Measurements from ENCODE around the gene FOXL3. TPM values are rescaled to one million over a fixed set of nuclear protein-coding genes. Genes with fewer than 3 reads are reported as not detected.
"Not testable (repeated sequence)": the region's sequence is repeated elsewhere in the genome, so short reads cannot be mapped to it uniquely, and the experiment has no call there.

The FOXL3 gene
- total RNA-seq, 1 experiment from 2014 or later: not detected

- H3K4me1 ChIP-seq (ENCODE audit: control insufficient read depth in 1 of 2, insufficient read depth in 2 of 2, low read length in 2 of 2); H2AFZ ChIP-seq (ENCODE audit: low read depth, low read length, poor library complexity, severe bottlenecking); H3K4me3 ChIP-seq (replicated peaks in 1 of 2; ENCODE audit: low read depth in 1 of 2, low read length in 2 of 2); H4K20me1 ChIP-seq (ENCODE audit: insufficient read depth); H3K9ac ChIP-seq (ENCODE audit: low read length); H3K36me3 ChIP-seq (ENCODE audit: control insufficient read depth in 1 of 2, insufficient read depth in 2 of 2, low read length in 2 of 2); POLR2A ChIA-PET; intact Hi-C loops (cut with micrococcal nuclease); RAD21 ChIA-PET (ENCODE audit: low non-redundant PET in 1 of 2, low total read pairs in 2 of 2, uncharacterized antibody in 2 of 2, unreplicated experiment in 2 of 2); H3K4me2 ChIP-seq (ENCODE audit: low read length); H3K27me3 ChIP-seq (ENCODE audit: insufficient read depth, low read length); DNase-seq (ENCODE audit: low read depth, low spot score); BruUV-seq (replicated peaks); H3K27ac ChIP-seq (ENCODE audit: low read depth, low read length); ATAC-seq; CTCF ChIA-PET; H3K79me2 ChIP-seq (ENCODE audit: insufficient read depth, low read length); H3K9me2 ChIP-seq (ENCODE audit: insufficient read depth): not testable (repeated sequence)
- peak; percentile 48 to 90 (median 52) for TF ChIP-seq CTCF (IDR thresholded peaks at IDR 0.05 in 2 of 3, conservative IDR thresholded peaks at IDR 0.05 in 1 of 3; ENCODE audit: borderline replicate concordance in 1 of 3, insufficient read depth in 1 of 3, low read depth in 2 of 3, low read length in 2 of 3)
- H3K9me3 ChIP-seq (ENCODE audit: control insufficient read depth in 1 of 2, insufficient read depth in 1 of 2, low read depth in 1 of 2, low read length in 2 of 2): peaks cover 23 to 31% of the 10 kb centered on the region in 2 experiments; a peak in 2 of 4 replicates
These were observed 27.2 kb upstream of the FOXL3 start for GRCh38 chr7:262631-263311.

GRCh38 chr7:263483-264351 is 26.3 kb upstream of the FOXL3 start:
- H3K9me2 ChIP-seq (ENCODE audit: insufficient read depth); H3K4me1 ChIP-seq (ENCODE audit: control insufficient read depth in 1 of 2, insufficient read depth in 2 of 2, low read length in 2 of 2); RAD21 ChIA-PET (ENCODE audit: low non-redundant PET in 1 of 2, low total read pairs in 2 of 2, uncharacterized antibody in 2 of 2, unreplicated experiment in 2 of 2); H3K4me3 ChIP-seq (replicated peaks in 1 of 2; ENCODE audit: low read depth in 1 of 2, low read length in 2 of 2); H3K4me2 ChIP-seq (ENCODE audit: low read length); H3K36me3 ChIP-seq (ENCODE audit: control insufficient read depth in 1 of 2, insufficient read depth in 2 of 2, low read length in 2 of 2); H3K27me3 ChIP-seq (ENCODE audit: insufficient read depth, low read length); ATAC-seq; H2AFZ ChIP-seq (ENCODE audit: low read depth, low read length, poor library complexity, severe bottlenecking); H3K27ac ChIP-seq (ENCODE audit: low read depth, low read length); POLR2A ChIA-PET; H4K20me1 ChIP-seq (ENCODE audit: insufficient read depth); CTCF ChIA-PET; H3K79me2 ChIP-seq (ENCODE audit: insufficient read depth, low read length); H3K9ac ChIP-seq (ENCODE audit: low read length); BruUV-seq (replicated peaks); intact Hi-C loops (cut with micrococcal nuclease); DNase-seq (ENCODE audit: low read depth, low spot score): not testable (repeated sequence)
- peaks cover 23 to 31% of the 10 kb centered on the region in 2 experiments; a peak in 2 of 4 replicates for H3K9me3 ChIP-seq (ENCODE audit: control insufficient read depth in 1 of 2, insufficient read depth in 1 of 2, low read depth in 1 of 2, low read length in 2 of 2)
- TF ChIP-seq CTCF (IDR thresholded peaks at IDR 0.05 in 2 of 3, conservative IDR thresholded peaks at IDR 0.05 in 1 of 3; ENCODE audit: borderline replicate concordance in 1 of 3, insufficient read depth in 1 of 3, low read depth in 2 of 3, low read length in 2 of 3) (peak; percentile 28 to 93 (median 48)), RAD21 (IDR thresholded peaks at IDR 0.05; ENCODE audit: low read depth) (0 out of 2 replicates have a peak, but pooled peaks have one; percentile 16)
